Activated CD8-positive, alpha-beta T cell treated with anti-CD3 and anti-CD28 coated beads, Interleukin-2, amount 10 ng/mL, durations not matched to agents 7 days and 5 days (primary cell): ENCODE data around the gene MMP19. TPM values are rescaled to one million over a fixed set of nuclear protein-coding genes. Genes with fewer than 3 reads are reported as not detected.
A peak's percentile ranks its signal among the peaks of the same experiment; 100 is the strongest.

ENCODE experiments used
- ATAC-seq: fragments of 150-1000 bp; cut with Tn5 transposase; one replicate; pipeline ENCODE4 v1.10.0; 2021; ENCODE audit warnings: moderate library complexity
- CTCF ChIA-PET: fragments of 350-600 bp; sonication (Branson Sonifier 250); formaldehyde crosslinking; loops from one replicate; lab custom pipeline; 2021; ENCODE audit warnings: antibody characterized with exemption; lab: Charles Lee
- POLR2A ChIA-PET: fragments of 350-600 bp; sonication (Branson Sonifier 250); formaldehyde crosslinking; loops from one replicate; lab custom pipeline; 2021; ENCODE audit warnings: antibody characterized with exemption; lab: Charles Lee
- DNase-seq: peaks from one replicate; pipeline ENCODE4 v3.0.0-alpha.2; 2020
- H3K27ac Mint-ChIP-seq: one replicate; pipeline ENCODE4 v1.8.0; 2021; ENCODE audit warnings: mild to moderate bottlenecking, mixed read lengths
- H3K27me3 Mint-ChIP-seq: one replicate; pipeline ENCODE4 v1.8.0; 2021; ENCODE audit warnings: low read depth, mixed read lengths
- H3K36me3 Mint-ChIP-seq: one replicate; pipeline ENCODE4 v1.8.0; 2021; ENCODE audit warnings: low read depth, mixed read lengths
- H3K4me1 Mint-ChIP-seq: one replicate; pipeline ENCODE4 v1.8.0; 2021; ENCODE audit warnings: low read depth, mixed read lengths
- H3K4me3 Mint-ChIP-seq: one replicate; pipeline ENCODE4 v1.8.0; 2021; ENCODE audit warnings: mild to moderate bottlenecking, mixed read lengths
- H3K9me3 Mint-ChIP-seq: one replicate; pipeline ENCODE4 v1.8.0; 2022; ENCODE audit warnings: mixed read lengths; ENCODE audit not compliant: insufficient read depth
- total RNA-seq, 2 experiments: library from RNA; stranded (reverse); gene quantifications; one replicate each; pipeline ENCODE4 v1.2.3, GENCODE V29; 2021

The MMP19 gene
- total RNA-seq, 2 experiments from 2014 or later: not detected

GRCh38 chr12:55824726-55825125, 18.0 kb downstream of the MMP19 start:
- CTCF ChIA-PET: interaction anchor here (1.0 to 1.9 kb wide), 4 partner anchors 8 to 102 kb away, joined by 3 to 5 read pairs (median 3); no protein-coding TSS in a partner anchor
- POLR2A ChIA-PET: interaction anchor here (0.8 to 1.1 kb wide), 2 partner anchors 9 to 101 kb away, joined by 3 read pairs; no protein-coding TSS in a partner anchor
- Mint-ChIP-seq H3K9me3 (no peaks in the 10 kb centered on the region), H3K27ac (peak overlapping the region; percentile 48), H3K27me3 (no peaks in the 10 kb centered on the region), H3K4me1 (peaks cover 46% of the 10 kb centered on the region), H3K4me3 (peak overlapping the region; percentile 26), H3K36me3 (peaks cover 60% of the 10 kb centered on the region)
- ATAC-seq (no peak), DNase-seq (no peak)

GRCh38 chr12:55823419-55823818, 19.3 kb downstream of the MMP19 start:
- H3K9me3 Mint-ChIP-seq: no peaks in the 10 kb centered on the region
- H3K36me3 Mint-ChIP-seq: peaks cover 68% of the 10 kb centered on the region
- DNase-seq: no peak
- peak overlapping the region; percentile 68 for H3K27ac Mint-ChIP-seq
- peaks cover 55% of the 10 kb centered on the region for H3K4me1 Mint-ChIP-seq
- POLR2A ChIA-PET: interaction anchor here (0.7 kb wide), 1 partner anchor 14 kb away, joined by 6 read pairs; no protein-coding TSS in a partner anchor
- no peak for ATAC-seq
- H3K4me3 Mint-ChIP-seq: no peak overlapping the region
- no peaks in the 10 kb centered on the region for H3K27me3 Mint-ChIP-seq
- CTCF ChIA-PET: interaction anchor here (1.0 to 1.9 kb wide), 3 partner anchors 85 to 117 kb away, joined by 3 to 5 read pairs (median 5); no protein-coding TSS in a partner anchor

GRCh38 chr12:55822228-55822627, 20.5 kb downstream of the MMP19 start:
- DNase-seq: no peak
- peaks cover 59% of the 10 kb centered on the region for H3K36me3 Mint-ChIP-seq
- no peaks in the 10 kb centered on the region for H3K27me3 Mint-ChIP-seq
- ATAC-seq: no peak
- CTCF ChIA-PET: interaction anchor here (1.5 to 1.7 kb wide), 2 partner anchors 118 kb away, joined by 3 to 4 read pairs; no protein-coding TSS in a partner anchor
- H3K4me3 Mint-ChIP-seq: no peak overlapping the region
- no peaks in the 10 kb centered on the region for H3K9me3 Mint-ChIP-seq
- POLR2A ChIA-PET: interaction anchor here (1.5 kb wide), 1 partner anchor 8 kb away, joined by 4 read pairs; the partner anchor contains the start of gene DNAJC14
- no peak overlapping the region for H3K27ac Mint-ChIP-seq
- peaks cover 46% of the 10 kb centered on the region for H3K4me1 Mint-ChIP-seq

- ChIA-PET CTCF (interaction anchor here (1.2 to 1.9 kb wide), 9 partner anchors 9 to 153 kb away, joined by 3 to 8 read pairs (median 5); partner anchors contain the start of genes DNAJC14 and RAB5B), POLR2A (interaction anchor here (0.6 to 1.5 kb wide), 2 partner anchors 9 to 138 kb away, joined by 3 to 4 read pairs; partner anchors contain the start of gene DNAJC14)
- H3K27ac Mint-ChIP-seq: no peak overlapping the region
- DNase-seq: no peak
- H3K27me3 Mint-ChIP-seq: no peaks in the 10 kb centered on the region
- peaks cover 51% of the 10 kb centered on the region for H3K36me3 Mint-ChIP-seq
- H3K4me1 Mint-ChIP-seq: peaks cover 42% of the 10 kb centered on the region
- H3K9me3 Mint-ChIP-seq: no peaks in the 10 kb centered on the region
- H3K4me3 Mint-ChIP-seq: no peak overlapping the region
- no peak for ATAC-seq
Observed at GRCh38 chr12:55820679-55821078, 22.1 kb downstream of the MMP19 start.

- no peak for ATAC-seq
- no peak for DNase-seq
- H3K36me3 Mint-ChIP-seq: peaks cover 59% of the 10 kb centered on the region
- no peaks in the 10 kb centered on the region for H3K27me3 Mint-ChIP-seq
- ChIA-PET CTCF (interaction anchor here (0.8 to 4.4 kb wide), 13 partner anchors 11 to 222 kb away, joined by 3 to 56 read pairs (median 9); partner anchors contain the start of genes CD63, DNAJC14 and GDF11), POLR2A (interaction anchor here (0.9 to 4.1 kb wide), 8 partner anchors 11 to 222 kb away, joined by 3 to 62 read pairs (median 10); partner anchors contain the start of genes DNAJC14, PYM1 and RAB5B)
- peaks cover 45% of the 10 kb centered on the region for H3K4me1 Mint-ChIP-seq
- H3K27ac Mint-ChIP-seq: peak overlapping the region; percentile 36
- H3K4me3 Mint-ChIP-seq: no peak overlapping the region
- H3K9me3 Mint-ChIP-seq: no peaks in the 10 kb centered on the region
Observed at GRCh38 chr12:55818886-55819285, 23.9 kb downstream of the MMP19 start.

GRCh38 chr12:55818140-55818728, 24.5 kb downstream of the MMP19 start:
- Mint-ChIP-seq H3K27me3 (no peaks in the 10 kb centered on the region), H3K9me3 (no peaks in the 10 kb centered on the region), H3K27ac (no peak overlapping the region), H3K4me1 (peaks cover 44% of the 10 kb centered on the region), H3K36me3 (peaks cover 59% of the 10 kb centered on the region), H3K4me3 (no peak overlapping the region)
- CTCF ChIA-PET: interaction anchor here (0.7 to 4.4 kb wide), 25 partner anchors 9 to 299 kb away, joined by 3 to 56 read pairs (median 5); partner anchors contain the start of genes CD63, DNAJC14, ERBB3 and GDF11
- ATAC-seq (peak; percentile 57), DNase-seq (no peak)
- POLR2A ChIA-PET: interaction anchor here (0.8 to 4.1 kb wide), 22 partner anchors 8 to 372 kb away, joined by 3 to 62 read pairs (median 5); partner anchors contain the start of genes CD63, DNAJC14, GDF11 and PYM1

GRCh38 chr12:55817345-55818139, 25.2 kb downstream of the MMP19 start, which contains the start of the genes ORMDL2 and SARNP:
Gene ORMDL2, plus strand, starts transcription at chr12:55818041. Its CDS starts 959 bp downstream, at chr12:55819000.
Gene SARNP, minus strand, starts transcription at chr12:55817724. Its CDS starts 23 bp downstream, at chr12:55817701.
- ATAC-seq (peak; percentile 98), DNase-seq (peak; percentile 99)
- POLR2A ChIA-PET: interaction anchor here (0.6 to 4.1 kb wide), 24 partner anchors 9 to 372 kb away, joined by 3 to 62 read pairs (median 5); partner anchors contain the start of genes CD63, DNAJC14, GDF11 and PYM1
- Mint-ChIP-seq H3K27ac (no peak within 1 kb of the TSS), H3K36me3 (peaks cover 59% of the 10 kb centered on the region), H3K4me3 (no peak within 1 kb of the TSS), H3K9me3 (no peaks in the 10 kb centered on the region), H3K4me1 (peaks cover 46% of the 10 kb centered on the region), H3K27me3 (no peaks in the 10 kb centered on the region)
- CTCF ChIA-PET: interaction anchor here (0.5 to 4.4 kb wide), 26 partner anchors 10 to 300 kb away, joined by 3 to 56 read pairs (median 5); partner anchors contain the start of genes CD63, DNAJC14, ERBB3 and GDF11

GRCh38 chr12:55816881-55817344, 25.8 kb downstream of the MMP19 start:
- ChIA-PET POLR2A (interaction anchor here (0.6 to 4.1 kb wide), 12 partner anchors 13 to 296 kb away, joined by 3 to 62 read pairs (median 9); partner anchors contain the start of genes CD63, DNAJC14, GDF11 and PYM1), CTCF (interaction anchor here (0.6 to 4.4 kb wide), 15 partner anchors 8 to 213 kb away, joined by 3 to 56 read pairs (median 9); partner anchors contain the start of genes CD63, DNAJC14, GDF11 and RAB5B)
- H3K4me1 Mint-ChIP-seq: peaks cover 52% of the 10 kb centered on the region
- peaks cover 56% of the 10 kb centered on the region for H3K36me3 Mint-ChIP-seq
- H3K27me3 Mint-ChIP-seq: no peaks in the 10 kb centered on the region
- no peaks in the 10 kb centered on the region for H3K9me3 Mint-ChIP-seq
- no peak overlapping the region for H3K27ac Mint-ChIP-seq
- DNase-seq (no peak), ATAC-seq (no peak)
- no peak overlapping the region for H3K4me3 Mint-ChIP-seq

GRCh38 chr12:55815473-55815872, 27.3 kb downstream of the MMP19 start:
- Mint-ChIP-seq H3K4me3 (no peak overlapping the region), H3K27ac (no peak overlapping the region), H3K27me3 (no peaks in the 10 kb centered on the region), H3K4me1 (peaks cover 55% of the 10 kb centered on the region), H3K9me3 (no peaks in the 10 kb centered on the region), H3K36me3 (peaks cover 49% of the 10 kb centered on the region)
- ATAC-seq (no peak), DNase-seq (no peak)
- POLR2A ChIA-PET: interaction anchor here (1.0 to 3.4 kb wide), 2 partner anchors 9 to 117 kb away, joined by 3 to 20 read pairs; no protein-coding TSS in a partner anchor
- CTCF ChIA-PET: interaction anchor here (1.0 to 4.4 kb wide), 4 partner anchors 19 to 124 kb away, joined by 3 to 56 read pairs (median 36); no protein-coding TSS in a partner anchor

GRCh38 chr12:55814257-55814656, 28.5 kb downstream of the MMP19 start:
- H3K9me3 Mint-ChIP-seq: no peaks in the 10 kb centered on the region
- ATAC-seq (no peak), DNase-seq (no peak)
- H3K36me3 Mint-ChIP-seq: peaks cover 39% of the 10 kb centered on the region
- no peak overlapping the region for H3K27ac Mint-ChIP-seq
- no peak overlapping the region for H3K4me3 Mint-ChIP-seq
- H3K4me1 Mint-ChIP-seq: peaks cover 49% of the 10 kb centered on the region
- POLR2A ChIA-PET: interaction anchor here (2.5 kb wide), 1 partner anchor 114 kb away, joined by 8 read pairs; the partner anchor contains the start of gene PYM1
- no peaks in the 10 kb centered on the region for H3K27me3 Mint-ChIP-seq
- CTCF ChIA-PET: interaction anchor here (1.8 to 3.3 kb wide), 3 partner anchors 18 to 112 kb away, joined by 5 to 21 read pairs (median 8); no protein-coding TSS in a partner anchor
